Ramos (cell line): ENCODE data around the gene PRSS56.

Source experiments
- in situ Hi-C: fragments of 300-500 bp; cut with MboI; formaldehyde crosslinking; loops from one replicate; pipeline ENCODE4 v1.14.3; 2022; ENCODE audit warnings: low sequenced_read_pairs; ENCODE audit not compliant: unreplicated experiment

The PRSS56 gene

DNA sequence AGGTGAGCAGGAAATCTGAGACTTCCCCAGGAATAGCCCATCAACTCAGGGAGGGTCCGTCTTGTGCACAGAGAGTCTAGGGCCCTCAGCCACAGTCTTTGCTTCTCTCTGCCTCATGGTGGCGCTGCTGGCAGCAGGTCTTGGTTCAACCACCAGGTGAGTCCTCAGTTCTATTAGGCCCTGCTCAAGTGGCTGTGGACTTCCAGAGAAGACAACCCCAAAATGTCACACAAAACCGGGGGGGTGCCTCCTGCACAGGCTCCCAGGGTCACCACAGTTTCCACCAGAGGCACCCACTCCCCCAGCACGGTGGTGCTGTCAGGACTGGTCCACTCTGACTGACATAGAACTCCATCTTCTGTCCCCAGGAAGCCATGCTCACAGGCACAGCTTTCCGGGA is 16.9 kb downstream of the PRSS56 start:
- in situ Hi-C loops = no loop called here

GRCh38 chr2:232537499-232537898 is 17.3 kb downstream of the PRSS56 start:
- in situ Hi-C loops = no loop called here

DNA sequence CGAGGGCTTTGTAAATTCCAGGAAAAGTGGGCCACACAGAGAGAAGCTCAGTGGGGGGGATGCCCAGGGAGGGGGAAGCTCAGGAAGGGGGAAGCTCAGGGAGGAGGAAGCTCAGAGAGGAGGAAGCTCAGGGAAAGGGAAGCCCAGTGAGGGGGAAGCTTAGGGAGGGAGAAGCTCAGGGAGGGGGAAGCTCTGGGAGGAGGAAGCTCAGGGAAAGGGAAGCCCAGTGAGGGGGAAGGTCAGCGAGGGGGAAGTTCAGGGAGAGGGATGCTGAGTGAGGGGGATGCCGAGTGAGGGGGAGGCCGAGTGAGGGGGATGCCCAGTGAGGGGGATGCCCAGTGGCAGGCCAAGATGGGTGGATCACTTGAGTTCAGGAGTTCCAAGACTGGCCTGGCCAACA is 18.5 kb downstream of the PRSS56 start:
- in situ Hi-C loops = no loop called here

GRCh38 chr2:232539298-232540231 is 19.4 kb downstream of the PRSS56 start, which contains the start of gene CHRNG:
CHRNG (plus strand) TSS chr2:232539692; CDS start chr2:232539748, 56 bp downstream.
- in situ Hi-C loops = no loop called here

DNA sequence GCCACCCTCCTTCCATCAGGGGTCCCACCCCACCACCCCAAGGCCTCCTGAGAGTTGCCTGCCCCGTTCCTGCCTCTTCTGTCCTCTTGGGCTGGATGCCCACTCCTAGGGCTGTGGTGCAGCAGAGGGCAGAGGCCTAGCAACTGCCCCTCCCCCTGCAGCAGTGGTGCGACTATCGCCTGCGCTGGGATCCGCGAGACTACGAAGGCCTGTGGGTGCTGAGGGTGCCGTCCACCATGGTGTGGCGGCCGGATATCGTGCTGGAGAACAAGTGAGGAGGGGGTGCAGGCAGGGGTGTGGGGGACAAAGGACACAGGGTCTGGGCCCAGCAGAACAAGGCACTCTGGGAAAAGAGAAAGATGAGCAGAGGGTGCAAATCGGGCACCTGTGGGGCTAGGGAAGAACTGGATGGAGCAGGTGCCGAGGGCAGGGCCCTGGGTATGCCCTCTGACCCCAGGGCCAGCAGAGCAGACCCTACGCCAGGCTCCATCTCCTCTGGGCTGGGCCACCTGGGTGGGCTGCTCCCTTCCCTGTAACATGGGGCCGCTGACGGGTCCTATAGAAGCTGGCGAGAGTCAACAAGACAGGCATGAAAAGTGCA is 20.4 kb downstream of the PRSS56 start:
- in situ Hi-C loops = no loop called here

DNA sequence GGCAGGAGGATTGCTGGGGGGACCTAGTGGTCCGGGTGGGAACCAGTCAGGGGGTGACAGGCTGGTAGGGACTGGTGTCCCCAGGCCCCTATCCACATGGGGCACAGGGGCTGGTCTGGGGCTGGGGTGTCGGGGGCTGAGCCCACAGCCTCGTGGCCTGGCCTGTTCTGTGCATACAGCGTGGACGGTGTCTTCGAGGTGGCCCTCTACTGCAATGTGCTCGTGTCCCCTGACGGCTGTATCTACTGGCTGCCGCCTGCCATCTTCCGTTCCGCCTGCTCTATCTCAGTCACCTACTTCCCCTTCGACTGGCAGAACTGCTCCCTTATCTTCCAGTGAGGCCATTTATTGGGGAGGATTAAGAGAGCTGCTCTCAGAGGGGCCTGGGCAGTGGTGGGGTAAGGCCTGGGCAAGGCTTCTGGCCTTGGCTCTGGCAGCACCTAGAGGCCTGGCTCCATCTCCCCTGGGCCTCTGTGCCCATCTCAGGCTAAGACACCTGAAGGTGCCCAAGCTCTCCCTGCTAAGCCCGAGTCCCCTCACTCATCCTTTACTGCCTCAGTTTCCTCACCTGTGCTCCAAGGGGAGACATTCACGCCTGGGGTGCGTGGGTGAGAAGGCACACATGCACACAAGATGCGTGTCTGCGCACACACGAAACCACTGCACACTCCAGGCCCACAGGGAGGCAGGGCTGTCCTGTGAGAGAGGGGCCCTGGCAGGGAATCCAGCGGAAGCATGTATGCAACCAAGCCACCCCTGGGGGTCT is 21.2 kb downstream of the PRSS56 start:
- in situ Hi-C loops = no loop called here

- in situ Hi-C loops = no loop called here
Measured at GRCh38 chr2:232541961-232542714, 21.9 kb downstream of the PRSS56 start.

DNA sequence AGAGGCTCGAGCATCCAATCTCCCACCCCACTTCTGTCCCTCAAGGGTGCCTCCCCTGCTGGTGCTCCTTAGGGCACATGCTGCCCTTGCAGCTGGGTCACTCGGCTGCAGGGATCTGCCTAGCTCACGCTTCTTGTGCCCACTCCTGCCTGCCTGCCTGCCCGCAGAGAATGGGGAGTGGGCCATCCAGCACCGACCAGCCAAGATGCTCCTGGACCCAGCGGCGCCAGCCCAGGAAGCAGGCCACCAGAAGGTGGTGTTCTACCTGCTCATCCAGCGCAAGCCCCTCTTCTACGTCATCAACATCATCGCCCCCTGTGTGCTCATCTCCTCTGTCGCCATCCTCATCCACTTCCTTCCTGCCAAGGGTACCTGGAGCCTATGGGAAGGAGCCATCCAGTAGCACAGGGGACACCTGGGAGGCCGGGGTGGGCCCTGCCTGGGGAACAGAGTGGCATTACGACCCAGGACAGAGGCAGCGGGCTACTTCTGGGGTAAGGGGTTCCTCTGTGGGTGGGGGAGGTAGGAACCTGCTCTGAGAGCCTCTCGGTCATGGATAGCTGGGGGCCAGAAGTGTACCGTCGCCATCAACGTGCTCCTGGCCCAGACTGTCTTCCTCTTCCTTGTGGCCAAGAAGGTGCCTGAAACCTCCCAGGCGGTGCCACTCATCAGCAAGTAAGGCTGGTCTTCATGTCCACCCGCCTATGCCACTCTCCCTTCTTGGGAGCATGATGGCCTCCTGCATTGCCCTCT is 22.7 kb downstream of the PRSS56 start:
- in situ Hi-C loops = no loop called here

DNA sequence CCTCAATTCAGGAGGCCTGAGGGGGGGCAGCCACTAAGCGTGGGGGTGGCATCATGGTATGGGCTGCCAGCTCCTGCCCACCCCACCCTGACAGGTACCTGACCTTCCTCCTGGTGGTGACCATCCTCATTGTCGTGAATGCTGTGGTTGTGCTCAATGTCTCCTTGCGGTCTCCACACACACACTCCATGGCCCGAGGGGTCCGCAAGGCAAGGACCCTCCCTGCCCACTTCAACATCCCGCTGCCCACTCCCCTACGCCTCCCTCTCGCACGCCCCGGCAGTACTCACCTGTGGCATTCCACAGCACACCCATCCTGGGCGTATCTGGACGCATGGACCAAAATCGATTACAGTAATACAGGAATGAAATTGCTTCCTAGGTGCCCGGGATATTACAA is 23.3 kb downstream of the PRSS56 start:
- in situ Hi-C loops = no loop called here

- in situ Hi-C loops = no loop called here
Measured at GRCh38 chr2:232543928-232544631, 23.9 kb downstream of the PRSS56 start.

- in situ Hi-C loops = no loop called here
Measured at GRCh38 chr2:232544674-232545073, 24.5 kb downstream of the PRSS56 start.

GRCh38 chr2:232545511-232546375 is 25.6 kb downstream of the PRSS56 start:
- in situ Hi-C loops = no loop called here

GRCh38 chr2:232547991-232548390 is 27.8 kb downstream of the PRSS56 start:
- in situ Hi-C loops = no loop called here

GRCh38 chr2:232549655-232550353 is 29.6 kb downstream of the PRSS56 start:
- in situ Hi-C loops = no loop called here

GRCh38 chr2:232550354-232551249 is 30.4 kb downstream of the PRSS56 start, which contains the start of the genes EIF4E2 and TIGD1:
EIF4E2 (plus strand) TSS chr2:232550689; CDS start chr2:232550725, 36 bp downstream.
TIGD1 (minus strand) TSS chr2:232550557; CDS start chr2:232549882, 675 bp downstream.
- in situ Hi-C loops = no loop called here

- in situ Hi-C loops = no loop called here
Measured at GRCh38 chr2:232551250-232551638, 31.1 kb downstream of the PRSS56 start.
